NCI-H2107 treated with DMSO at 0.1 percent for 48 hours (cell line): ENCODE measurements around the gene MS4A4E.
"Not testable (repeated sequence)": the region's sequence is repeated elsewhere in the genome, so short reads cannot be mapped to it uniquely, and the experiment has no call there.

Source experiments
- DNase-seq: peaks from one replicate; lab custom pipeline; 2025; ENCODE audit not compliant: unreplicated experiment; lab: John Stamatoyannopoulos, UW

The MS4A4E gene

GRCh38 chr11:60242740-60243239 lies at the start of gene MS4A4E:
Gene MS4A4E (minus strand): TSS chr11:60243137. CDS start chr11:60230055, 13,082 bp downstream.
- DNase-seq, result no peak

- DNase-seq, result no peak
These were observed 49.2 kb upstream of the MS4A4E start for GRCh38 chr11:60292145-60292544.

GRCh38 chr11:60288531-60288930 lies 45.6 kb upstream of the MS4A4E start:
- DNase-seq, result no peak

- not testable (repeated sequence) for DNase-seq
These were observed 42.6 kb upstream of the MS4A4E start for GRCh38 chr11:60285411-60286126.

GRCh38 chr11:60282286-60282685 lies 39.3 kb upstream of the MS4A4E start:
- no peak for DNase-seq

- DNase-seq, result no peak
These were observed 38.5 kb upstream of the MS4A4E start for GRCh38 chr11:60281485-60281884.

GRCh38 chr11:60280412-60280811 lies 37.5 kb upstream of the MS4A4E start, which contains the start of gene MS4A4A:
Gene MS4A4A (plus strand): TSS chr11:60280666. CDS start chr11:60280676, 10 bp downstream.
- DNase-seq, result no peak

GRCh38 chr11:60274416-60274815 lies 31.5 kb upstream of the MS4A4E start:
- no peak for DNase-seq

GRCh38 chr11:60265373-60266214 lies 22.7 kb upstream of the MS4A4E start:
- DNase-seq, result no peak

GRCh38 chr11:60264644-60265043 lies 21.7 kb upstream of the MS4A4E start:
- DNase-seq, result no peak

- DNase-seq, result no peak
These were observed 20.5 kb upstream of the MS4A4E start for GRCh38 chr11:60263402-60263801.

GRCh38 chr11:60261014-60261413 lies 18.1 kb upstream of the MS4A4E start:
- no peak for DNase-seq

- no peak for DNase-seq
These were observed 15.2 kb upstream of the MS4A4E start for GRCh38 chr11:60257956-60258722.

GRCh38 chr11:60252213-60253108 lies 9.5 kb upstream of the MS4A4E start:
- DNase-seq, result no peak

GRCh38 chr11:60251485-60252212 lies 8.7 kb upstream of the MS4A4E start:
- no peak for DNase-seq

GRCh38 chr11:60241786-60242185 lies 1.2 kb downstream of the MS4A4E start:
- DNase-seq, result no peak

- no peak for DNase-seq
These were observed 2.3 kb downstream of the MS4A4E start for GRCh38 chr11:60240662-60241061.

- DNase-seq, result no peak
These were observed 7.6 kb downstream of the MS4A4E start for GRCh38 chr11:60235321-60235720.

GRCh38 chr11:60230681-60231080 lies 12.3 kb downstream of the MS4A4E start:
- DNase-seq, result no peak

GRCh38 chr11:60222141-60222540 lies 20.8 kb downstream of the MS4A4E start:
- DNase-seq, result no peak
